ENCODE results near the gene SBNO2.
"Not testable (repeated sequence)": the region's sequence is repeated elsewhere in the genome, so short reads cannot be mapped to it uniquely, and the experiment has no call there.

Gene SBNO2

GRCh38 chr19:1119475-1120217 lies 54.4 kb downstream of the SBNO2 start:
- no peak for DNase-seq (ENCODE audit: low spot score)

GRCh38 chr19:1118999-1119398 lies 55.1 kb downstream of the SBNO2 start:
- DNase-seq (ENCODE audit: low spot score) = no peak

GRCh38 chr19:1117654-1118053 lies 56.4 kb downstream of the SBNO2 start:
- no peak for DNase-seq (ENCODE audit: low spot score)

- DNase-seq (ENCODE audit: low spot score) = no peak
Measured at GRCh38 chr19:1116726-1117581, 57.1 kb downstream of the SBNO2 start.

GRCh38 chr19:1115646-1116420 lies 58.2 kb downstream of the SBNO2 start:
- DNase-seq (ENCODE audit: low spot score) = no peak

GRCh38 chr19:1114728-1115127 lies 59.3 kb downstream of the SBNO2 start:
- DNase-seq (ENCODE audit: low spot score) = not testable (repeated sequence)

- no peak for DNase-seq (ENCODE audit: low spot score)
Measured at GRCh38 chr19:1113986-1114483, 60.0 kb downstream of the SBNO2 start.

- peak; percentile 87 for DNase-seq (ENCODE audit: low spot score)
Measured at GRCh38 chr19:1113030-1113985, 60.8 kb downstream of the SBNO2 start.

GRCh38 chr19:1112268-1113029 lies 61.6 kb downstream of the SBNO2 start:
- no peak for DNase-seq (ENCODE audit: low spot score)

- DNase-seq (ENCODE audit: low spot score) = no peak
Measured at GRCh38 chr19:1111641-1112267, 62.3 kb downstream of the SBNO2 start.

GRCh38 chr19:1110809-1111640 lies 63.0 kb downstream of the SBNO2 start:
- DNase-seq (ENCODE audit: low spot score) = no peak

- DNase-seq (ENCODE audit: low spot score) = no peak
Measured at GRCh38 chr19:1109697-1110671, 64.1 kb downstream of the SBNO2 start.

GRCh38 chr19:1109032-1109551 lies 65.0 kb downstream of the SBNO2 start:
- DNase-seq (ENCODE audit: low spot score) = no peak

- no peak for DNase-seq (ENCODE audit: low spot score)
Measured at GRCh38 chr19:1108291-1109031, 65.6 kb downstream of the SBNO2 start.

- DNase-seq (ENCODE audit: low spot score) = no peak
Measured at GRCh38 chr19:1107661-1108261, 66.3 kb downstream of the SBNO2 start.

Data from NAMALWA (cell line).